ENCODE results near the gene MEIOSIN.

DNA sequence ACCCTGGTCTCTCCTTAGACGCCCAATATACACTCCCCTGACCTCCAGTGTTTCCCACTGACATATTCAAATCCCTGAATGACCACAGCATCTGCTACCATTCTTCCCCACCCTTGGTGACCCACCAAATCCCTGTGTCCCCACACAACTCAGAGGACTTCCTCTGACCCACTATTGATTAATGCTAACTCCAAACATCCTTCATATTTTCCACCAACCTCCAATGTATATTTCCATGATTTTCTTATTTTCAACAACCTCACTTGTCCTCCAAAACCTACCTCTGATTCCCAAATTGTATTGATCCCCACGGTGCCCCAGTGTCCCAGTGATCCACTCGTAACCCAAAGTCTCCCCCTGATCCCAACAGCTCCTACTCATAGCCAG is 59.9 kb downstream of the MEIOSIN start:
- TF ChIP-seq, protein P1, sequence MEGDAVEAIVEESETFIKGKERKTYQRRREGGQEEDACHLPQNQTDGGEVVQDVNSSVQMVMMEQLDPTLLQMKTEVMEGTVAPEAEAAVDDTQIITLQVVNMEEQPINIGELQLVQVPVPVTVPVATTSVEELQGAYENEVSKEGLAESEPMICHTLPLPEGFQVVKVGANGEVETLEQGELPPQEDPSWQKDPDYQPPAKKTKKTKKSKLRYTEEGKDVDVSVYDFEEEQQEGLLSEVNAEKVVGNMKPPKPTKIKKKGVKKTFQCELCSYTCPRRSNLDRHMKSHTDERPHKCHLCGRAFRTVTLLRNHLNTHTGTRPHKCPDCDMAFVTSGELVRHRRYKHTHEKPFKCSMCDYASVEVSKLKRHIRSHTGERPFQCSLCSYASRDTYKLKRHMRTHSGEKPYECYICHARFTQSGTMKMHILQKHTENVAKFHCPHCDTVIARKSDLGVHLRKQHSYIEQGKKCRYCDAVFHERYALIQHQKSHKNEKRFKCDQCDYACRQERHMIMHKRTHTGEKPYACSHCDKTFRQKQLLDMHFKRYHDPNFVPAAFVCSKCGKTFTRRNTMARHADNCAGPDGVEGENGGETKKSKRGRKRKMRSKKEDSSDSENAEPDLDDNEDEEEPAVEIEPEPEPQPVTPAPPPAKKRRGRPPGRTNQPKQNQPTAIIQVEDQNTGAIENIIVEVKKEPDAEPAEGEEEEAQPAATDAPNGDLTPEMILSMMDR (conservative IDR thresholded peaks at IDR 0.05; ENCODE audit: low read depth, low read length) = no peak
- no peak for TF ChIP-seq EZH2 (IDR thresholded peaks at IDR 0.05; ENCODE audit: borderline replicate concordance, low read depth, low read length, poor library complexity, severe bottlenecking)

Measured in A673 (cell line).